Stimulated activated naive CD4-positive, alpha-beta T cell treated with Interleukin-2 at 50 U/mL for 16 hours (primary cell): ENCODE results near the gene TSBP1.
A peak's percentile ranks its signal among the peaks of the same experiment; 100 is the strongest.
"Not testable (repeated sequence)": the region's sequence is repeated elsewhere in the genome, so short reads cannot be mapped to it uniquely, and the experiment has no call there.

Experiments used
- DNase-seq: peaks from one replicate; lab custom pipeline; 2025; lab: John Stamatoyannopoulos, UW

TSBP1 gene

DNA sequence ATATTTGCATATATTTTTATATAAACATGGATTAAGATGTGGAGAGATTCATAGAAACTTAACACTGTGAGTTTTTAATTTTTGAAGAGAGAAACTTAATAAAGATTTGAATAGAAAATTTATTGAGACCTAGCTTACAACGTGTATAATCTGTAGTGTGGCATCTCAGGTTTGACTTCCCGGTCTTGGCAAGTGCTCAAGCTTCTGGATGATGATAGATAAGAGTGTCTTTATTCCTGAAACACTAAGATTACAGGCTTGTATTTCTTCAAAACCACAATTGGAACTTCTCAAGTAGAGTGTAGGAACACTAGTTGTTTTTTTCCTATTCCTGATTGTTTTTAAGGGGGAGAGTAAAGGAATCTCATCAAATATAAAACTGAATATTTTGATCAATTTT is 83.3 kb downstream of the TSBP1 start:
- no peak for DNase-seq

DNA sequence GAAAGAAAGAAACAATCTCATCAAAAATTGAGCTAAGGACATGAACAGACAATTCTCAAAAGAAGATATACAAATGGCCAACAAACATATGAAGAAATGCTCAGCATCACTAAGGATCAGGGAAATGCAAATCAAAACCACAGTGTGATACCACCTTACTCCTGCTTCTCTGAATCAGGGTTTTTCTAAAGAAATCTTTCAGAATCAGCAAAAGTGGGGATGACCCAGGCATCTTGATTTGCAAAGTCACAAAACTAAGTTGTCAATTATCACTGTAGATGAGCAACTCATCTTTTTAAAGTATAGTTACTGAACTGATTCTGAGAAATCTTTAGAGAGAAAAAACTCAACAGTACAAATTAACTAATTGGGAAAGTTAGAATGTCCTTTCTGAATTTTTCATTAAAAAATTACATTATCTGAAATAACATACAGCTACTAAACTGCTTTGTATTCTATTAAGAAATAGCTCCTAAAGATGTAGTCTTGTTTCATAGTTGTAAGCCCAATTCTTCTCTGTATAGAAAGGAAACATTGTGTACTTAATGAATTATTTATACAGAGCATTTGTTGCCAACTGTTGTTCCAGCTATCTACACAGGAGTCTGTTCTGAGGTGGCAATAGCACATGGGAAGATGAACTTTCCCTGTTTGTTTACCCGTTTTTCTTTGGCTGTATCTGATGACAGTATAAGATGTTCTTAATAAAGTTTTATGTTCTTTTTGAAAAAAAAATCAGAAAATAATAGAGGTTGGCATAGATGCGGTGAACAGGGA is 97.7 kb downstream of the TSBP1 start:
- DNase-seq: not testable (repeated sequence)

- DNase-seq: no peak
Measured at GRCh38 chr6:32271429-32271828, 100.3 kb downstream of the TSBP1 start.

DNA sequence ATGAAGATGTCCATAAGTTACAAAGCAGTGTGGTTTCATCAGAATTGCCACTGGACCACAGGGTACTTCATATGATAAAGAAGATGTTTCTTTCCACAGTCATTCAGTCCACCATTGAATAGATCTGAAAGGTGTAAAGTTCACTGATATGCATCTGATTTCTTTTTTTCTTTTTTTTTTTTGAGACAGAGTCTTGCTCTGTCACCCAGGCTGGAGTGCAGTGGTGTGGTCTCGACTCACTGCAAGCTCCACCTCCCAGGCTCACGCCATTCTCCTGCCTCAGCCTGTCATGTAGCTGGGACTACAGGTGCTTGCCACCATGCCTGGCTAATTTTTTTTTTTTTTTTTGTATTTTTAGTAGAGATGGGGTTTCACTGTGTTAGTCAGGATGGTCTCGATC is 103.2 kb downstream of the TSBP1 start:
- not testable (repeated sequence) for DNase-seq

- no peak for DNase-seq
Measured at GRCh38 chr6:32267035-32267434, 104.7 kb downstream of the TSBP1 start.

GRCh38 chr6:32257262-32257661 is 114.4 kb downstream of the TSBP1 start:
- not testable (repeated sequence) for DNase-seq

DNA sequence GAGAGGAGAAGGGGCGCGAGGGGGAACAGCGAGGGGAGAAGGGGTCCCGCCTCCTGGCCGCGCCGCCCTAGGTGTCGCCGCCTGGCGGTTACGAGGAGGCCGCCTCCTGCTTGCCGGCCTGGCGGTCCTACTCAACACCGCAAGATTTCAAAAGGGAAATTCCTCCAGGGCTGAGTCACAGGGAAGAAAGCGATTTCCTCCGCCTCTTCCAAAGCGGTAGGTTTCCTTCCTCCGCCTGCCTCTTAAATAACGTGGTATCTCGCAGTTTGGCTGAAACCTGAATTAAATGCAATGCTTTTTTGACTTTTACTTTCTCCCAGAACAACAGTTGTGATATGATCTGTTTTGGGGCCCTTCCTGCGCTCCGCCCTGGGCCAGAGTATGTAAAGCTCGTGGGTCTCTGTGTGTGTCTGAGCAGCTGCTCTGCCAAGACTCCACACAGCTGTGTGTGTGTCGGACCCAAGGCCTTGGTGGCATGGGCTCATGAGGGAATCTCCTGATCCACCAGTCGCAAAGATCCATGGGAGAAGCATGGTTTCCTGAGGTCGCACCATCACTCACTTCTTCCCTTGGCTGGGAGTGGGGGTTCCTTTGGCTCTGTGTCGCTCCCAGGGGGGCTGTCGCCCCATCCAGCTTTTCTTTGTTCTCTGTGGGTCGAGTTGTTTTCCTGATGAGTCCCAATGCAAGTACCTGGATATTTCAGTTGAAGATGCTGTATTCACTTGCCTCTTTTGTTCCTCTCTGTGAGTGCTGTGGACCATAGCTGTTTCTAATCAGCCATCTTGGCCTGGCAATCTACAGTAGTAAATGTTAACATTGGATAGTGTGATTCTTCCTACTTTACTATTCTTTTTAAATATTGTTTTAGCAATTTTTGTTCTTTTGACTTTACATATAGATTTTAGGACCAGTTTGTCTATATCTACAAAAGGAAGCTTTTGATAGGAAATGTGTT is 116.2 kb downstream of the TSBP1 start:
- DNase-seq: peak; percentile 66

DNA sequence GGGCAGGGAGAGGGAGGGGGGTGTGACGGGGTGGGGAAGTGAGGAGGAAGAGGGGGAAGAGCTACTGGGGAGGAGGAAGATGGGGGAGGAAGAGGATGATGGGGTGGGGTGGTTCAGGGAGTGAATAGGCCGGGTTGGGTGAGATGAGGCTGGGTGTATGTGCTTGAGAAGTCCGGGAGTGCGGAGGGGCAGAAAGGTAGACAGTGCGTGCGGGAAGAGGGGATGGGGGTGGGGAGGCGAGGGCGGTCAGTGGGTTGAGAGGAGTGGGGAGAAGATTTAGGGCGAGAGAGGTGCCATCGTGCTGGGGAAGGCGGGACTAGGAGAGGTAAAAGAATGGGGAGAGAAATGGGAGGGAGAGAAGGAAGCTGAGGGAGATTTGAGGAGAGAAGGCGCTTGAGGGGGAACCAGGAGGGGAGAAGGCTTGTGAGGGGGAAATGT is 116.9 kb downstream of the TSBP1 start:
- DNase-seq: no peak

DNA sequence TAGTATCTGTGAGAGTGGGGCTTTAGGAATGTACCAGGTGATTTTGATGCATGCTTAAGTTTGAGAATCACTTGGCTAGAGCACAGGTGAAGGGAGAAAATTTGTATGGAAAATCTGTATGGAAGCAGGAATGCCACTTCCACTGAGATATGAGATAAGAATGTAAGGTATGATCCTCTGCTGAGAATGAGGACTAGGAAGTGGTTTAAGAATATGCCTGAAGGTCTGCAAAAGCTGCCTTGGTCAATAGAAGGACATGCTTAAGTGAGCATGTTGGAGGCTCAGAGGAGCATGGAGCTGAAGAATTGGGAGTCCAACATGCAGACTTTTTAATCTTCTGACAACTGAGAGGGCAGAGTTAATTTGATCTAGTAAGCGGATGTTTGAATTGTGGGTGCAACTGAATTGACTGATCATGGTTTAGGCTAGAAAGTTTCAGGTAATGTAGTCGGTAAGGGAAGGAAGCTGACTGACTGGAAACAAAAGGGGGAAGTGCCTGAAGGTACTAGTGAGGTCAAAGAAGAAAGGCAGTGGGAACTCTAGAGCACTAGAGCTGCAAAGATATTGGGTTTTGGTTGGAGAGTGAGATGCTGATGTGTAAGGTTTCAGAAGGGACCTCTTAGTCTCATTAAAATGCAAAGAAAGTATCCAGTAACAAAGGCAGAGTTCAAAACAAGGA is 119.2 kb downstream of the TSBP1 start:
- no peak for DNase-seq

DNA sequence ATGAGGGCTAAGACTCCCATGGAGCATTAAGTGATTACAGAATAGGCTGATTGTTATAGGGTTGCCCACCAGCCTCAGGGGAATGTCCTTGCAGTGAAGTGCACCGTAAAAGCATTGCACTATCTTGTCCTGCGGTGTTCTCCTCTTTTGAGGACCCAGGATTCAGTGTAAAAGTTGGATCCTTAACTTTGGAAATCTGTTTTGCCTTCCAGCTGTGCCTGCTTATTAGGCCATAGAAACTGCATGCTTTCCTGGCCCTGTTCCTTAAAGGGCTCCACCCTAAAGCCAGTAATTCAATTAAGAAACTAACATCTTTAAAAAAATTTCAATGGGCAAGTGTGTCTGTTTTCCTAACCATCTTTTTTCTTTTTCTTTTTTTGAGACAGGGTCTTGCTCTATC is 122.4 kb downstream of the TSBP1 start:
- DNase-seq: no peak

DNA sequence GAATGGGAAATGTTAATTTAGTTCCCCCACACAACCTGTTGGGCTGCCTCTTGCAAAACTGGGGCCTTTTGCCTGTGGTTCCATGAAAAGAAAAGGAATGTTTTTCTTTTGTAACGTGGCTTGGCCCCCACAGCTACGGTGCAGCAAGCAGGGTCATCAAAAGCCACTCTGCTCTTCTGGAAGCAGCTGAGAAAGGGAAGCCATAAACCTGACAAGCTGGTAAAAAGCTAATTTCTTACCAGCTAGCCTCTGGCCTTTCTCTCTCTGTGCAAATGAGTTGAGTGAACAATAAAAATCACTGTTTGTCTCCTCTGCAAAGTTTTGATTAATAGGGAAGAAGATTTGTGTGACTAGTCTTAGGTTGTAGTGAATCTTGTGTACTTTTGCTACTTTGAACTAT is 124.3 kb downstream of the TSBP1 start:
- DNase-seq: no peak

GRCh38 chr6:32244946-32245398 is 126.7 kb downstream of the TSBP1 start:
- DNase-seq: peak; percentile 49

GRCh38 chr6:32244270-32244669 is 127.4 kb downstream of the TSBP1 start:
- DNase-seq: no peak
